ENCODE results near the gene ENTPD5.
"Not testable (repeated sequence)": the region's sequence is repeated elsewhere in the genome, so short reads cannot be mapped to it uniquely, and the experiment has no call there.

The ENTPD5 gene

DNA sequence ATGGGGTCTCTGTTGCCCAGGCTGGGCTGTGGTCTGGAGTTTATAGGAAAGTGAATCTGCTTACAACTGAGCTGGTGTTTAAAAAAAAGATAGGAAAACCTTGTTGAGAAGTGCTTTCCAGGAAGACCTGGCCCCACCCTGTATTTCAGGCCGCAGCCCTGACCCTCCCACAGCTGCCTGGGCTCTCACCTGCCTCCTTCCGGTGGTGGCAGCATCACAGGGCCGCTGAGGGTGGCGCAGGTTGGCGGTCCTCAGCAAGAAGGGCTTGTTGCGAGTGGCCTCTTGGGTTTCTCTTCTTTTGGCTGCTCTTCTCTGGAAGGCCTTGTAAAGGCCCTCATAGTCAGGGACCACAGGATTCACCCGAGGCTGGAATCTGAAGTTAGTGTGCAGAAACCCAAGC lies 76.9 kb downstream of the ENTPD5 start:
- DNase-seq, result no peak

DNA sequence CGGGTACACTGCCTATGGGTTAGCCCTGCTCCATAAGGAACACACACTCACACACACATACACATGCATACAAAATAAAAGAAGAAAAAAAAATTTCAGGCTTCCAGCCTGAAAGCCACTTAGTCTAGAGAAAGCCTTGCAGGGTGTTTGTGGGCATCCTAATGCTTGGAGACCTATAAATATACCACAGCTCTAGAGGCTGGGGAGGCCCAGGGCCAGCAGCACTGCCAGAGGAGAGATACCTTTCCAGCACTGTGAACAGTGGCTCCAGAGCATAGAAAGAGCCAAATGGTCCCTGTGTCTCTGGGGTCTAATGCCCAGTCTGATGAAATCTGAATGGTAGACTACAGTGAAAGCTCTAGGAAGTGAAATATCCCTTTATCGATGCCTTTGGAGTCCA lies 82.1 kb downstream of the ENTPD5 start:
- no peak for DNase-seq

GRCh38 chr14:73936548-73936947 lies 82.5 kb downstream of the ENTPD5 start:
- no peak for DNase-seq

GRCh38 chr14:73935666-73936065 lies 83.4 kb downstream of the ENTPD5 start:
- no peak for DNase-seq

DNA sequence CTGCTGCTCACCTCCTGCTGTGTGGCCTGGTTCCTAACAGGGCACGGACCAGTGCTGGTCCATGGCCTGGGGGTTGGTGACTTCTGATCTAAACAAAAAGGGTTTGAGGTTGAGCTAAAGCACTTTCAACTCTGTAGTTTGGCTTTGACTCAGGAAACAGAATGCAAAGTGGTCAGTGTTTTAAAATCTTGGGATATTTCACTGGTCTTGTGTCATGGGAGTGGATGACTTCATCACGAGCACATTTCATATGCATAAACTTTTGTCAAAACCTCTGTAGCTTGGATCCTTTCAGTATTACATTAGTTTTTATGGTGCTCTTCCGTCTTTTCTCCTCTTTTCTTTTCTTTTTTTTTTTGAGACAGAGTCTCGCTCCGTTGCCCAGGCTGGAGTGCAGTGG lies 94.8 kb downstream of the ENTPD5 start:
- no peak for DNase-seq

DNA sequence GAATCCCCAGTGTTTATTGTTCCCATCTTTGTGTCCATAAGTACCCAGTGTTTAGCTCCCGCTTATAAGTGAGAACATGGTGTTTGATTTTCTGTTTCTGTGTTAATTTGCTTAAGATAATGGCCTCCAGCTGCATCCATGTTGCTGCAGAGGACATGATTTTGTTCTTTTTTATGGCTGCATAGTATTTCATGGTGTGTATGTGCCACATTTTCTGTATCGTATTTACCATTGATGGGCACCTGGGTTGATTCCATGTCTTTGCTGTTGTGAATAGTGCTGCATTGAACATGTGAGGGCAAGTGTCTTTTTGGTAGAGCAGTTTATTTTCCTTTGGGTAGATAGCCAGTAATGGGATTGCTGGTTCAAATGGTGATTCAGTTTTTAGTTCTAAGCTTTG lies 99.6 kb downstream of the ENTPD5 start:
- DNase-seq, result not testable (repeated sequence)

DNA sequence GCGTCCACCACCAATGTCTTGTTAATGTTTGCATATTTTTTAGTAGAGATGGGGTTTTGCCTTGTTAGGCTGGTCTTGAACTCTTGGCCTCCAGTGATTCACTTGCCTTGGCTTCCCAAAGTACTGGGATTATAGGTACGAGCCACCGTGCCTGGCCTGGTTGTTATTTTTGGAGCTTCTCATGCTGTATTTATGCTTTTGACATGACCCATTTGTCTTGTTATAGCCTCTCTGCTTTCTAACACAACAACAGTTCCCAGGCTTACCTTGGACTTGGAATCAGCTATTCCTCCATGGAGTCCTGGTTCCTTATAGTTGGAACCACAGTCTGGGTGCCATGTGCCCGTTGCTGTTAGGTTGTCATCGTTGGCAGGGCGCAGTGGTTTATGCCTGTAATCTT lies 102.8 kb downstream of the ENTPD5 start:
- no peak for DNase-seq

DNA sequence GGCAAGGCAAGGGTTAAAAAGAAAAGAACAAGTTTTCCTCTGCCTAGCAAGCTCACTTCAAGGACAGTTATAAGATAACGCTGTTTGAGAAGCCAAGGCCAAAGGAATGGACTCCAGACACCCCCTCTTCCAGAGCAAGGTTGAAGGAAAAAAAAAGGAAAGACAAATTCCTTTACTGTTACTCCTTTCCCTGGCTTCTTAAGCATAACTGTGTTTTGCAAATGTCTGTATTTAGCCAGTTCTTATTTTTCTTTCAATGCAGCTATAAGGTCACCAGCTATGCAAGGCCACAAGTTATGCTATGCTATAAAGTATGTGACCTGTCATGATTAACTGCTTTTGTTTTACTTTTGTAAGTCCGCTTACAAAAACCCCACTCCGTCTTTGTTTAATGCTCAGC lies 105.8 kb downstream of the ENTPD5 start:
- no peak for DNase-seq

DNA sequence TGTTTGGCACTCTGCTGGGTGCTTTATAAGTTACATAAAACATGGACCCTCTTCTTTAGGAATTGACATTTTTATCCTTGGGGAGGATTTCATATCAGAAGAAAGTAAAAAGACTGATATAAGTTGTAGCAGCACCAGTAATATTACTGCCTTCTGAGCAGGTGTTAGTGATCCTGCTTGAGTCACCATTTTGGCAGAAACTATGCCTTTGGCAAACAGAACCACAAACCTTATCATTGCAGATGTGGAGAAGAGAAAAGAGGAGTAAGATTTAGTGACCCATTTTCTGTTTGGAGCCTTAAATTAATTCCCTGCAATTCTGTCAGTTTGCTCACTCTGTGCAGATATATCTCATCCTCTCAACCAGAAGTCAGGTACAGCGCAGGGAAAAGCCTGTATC lies 109.4 kb downstream of the ENTPD5 start:
- no peak for DNase-seq

Measured in right hindlimb (tissue), 1 donor.